H1 (cell line): Measurements from ENCODE around the gene CCDC71. TPM values are rescaled to one million over a fixed set of nuclear protein-coding genes. Genes with fewer than 3 reads are reported as not detected.

Experiments
- CTCF ChIA-PET: fragments of 300-600 bp; sonication (Branson Sonifier 250); formaldehyde crosslinking; loops from one replicate; lab custom pipeline; 2021; ENCODE audit not compliant: partially characterized antibody; lab: Charles Lee
- POLR2A ChIA-PET: fragments of 300-600 bp; sonication (Branson Sonifier 250); formaldehyde crosslinking; loops from one replicate; lab custom pipeline; 2021; ENCODE audit warnings: inconsistent platforms; ENCODE audit not compliant: partially characterized antibody; lab: Charles Lee
- DNase-seq, 2 experiments: peaks; one replicate each; pipeline versions ENCODE4 v3.0.0 to v3.0.0-alpha.2; 2010 to 2022; ENCODE audit warnings: low spot score in 2 of 2, low read depth in 1 of 2, mixed read lengths in 1 of 2
- FAIRE-seq: peaks from 2 replicates; lab custom pipeline; 2011; peaks lifted over from hg19 to GRCh38; lab: Jason Lieb, UNC
- H2AFZ ChIP-seq: 2 replicates; pipeline ENCODE4 v1.8.1; 2012; ENCODE audit warnings: low read length, inconsistent platforms
- H2AK5ac ChIP-seq: 2 replicates; pipeline ENCODE4 v1.6.1; 2013; ENCODE audit warnings: low read depth, low read length
- H2BK120ac ChIP-seq: replicated peaks from 2 replicates; pipeline ENCODE3; 2013; ENCODE audit warnings: low read depth, low read length, inconsistent platforms
- H2BK12ac ChIP-seq: 2 replicates; pipeline ENCODE4 v1.6.1; 2013; ENCODE audit warnings: low read depth, low read length
- H2BK15ac ChIP-seq: 2 replicates; pipeline ENCODE4 v1.6.1; 2013; ENCODE audit warnings: low read length
- H2BK20ac ChIP-seq: 2 replicates; pipeline ENCODE4 v1.6.1; 2013; ENCODE audit warnings: low read length
- H2BK5ac ChIP-seq: 2 replicates; pipeline ENCODE4 v1.6.1; 2013; ENCODE audit warnings: low read depth, low read length
- H3K14ac ChIP-seq: 2 replicates; pipeline ENCODE4 v1.6.1; 2013; ENCODE audit warnings: inconsistent platforms; ENCODE audit not compliant: insufficient read length
- H3K18ac ChIP-seq: 2 replicates; pipeline ENCODE4 v1.6.1; 2013; ENCODE audit warnings: low read length; ENCODE audit errors: extremely low read depth
- H3K23ac ChIP-seq: 2 replicates; pipeline ENCODE4 v1.6.1; 2013; ENCODE audit warnings: inconsistent platforms; ENCODE audit not compliant: insufficient read length
- H3K23me2 ChIP-seq: 2 replicates; pipeline ENCODE4 v1.6.1; 2013; ENCODE audit warnings: low read depth, low read length
- H3K27ac ChIP-seq: 2 replicates; pipeline ENCODE4 v1.6.1; 2011; ENCODE audit warnings: low read depth, low read length, inconsistent platforms
- H3K27me3 ChIP-seq, 4 experiments: replicated peaks in 1 of 4; 1 replicate in 1 of 4; 2 replicates in 3 of 4; pipeline versions ENCODE4 v1.6.1 to v1.8.1; 2011 to 2013; ENCODE audit warnings: low read length in 3 of 4, mild to moderate bottlenecking in 3 of 4, inconsistent platforms in 2 of 4, mixed read lengths in 2 of 4, moderate library complexity in 1 of 4; ENCODE audit not compliant: control insufficient read depth in 3 of 4, insufficient read depth in 3 of 4; ENCODE audit errors: extremely low read depth in 1 of 4
- H3K36me3 ChIP-seq, 4 experiments: 2 replicates each; pipeline versions ENCODE4 v1.6.1 to v1.8.1; 2011 to 2013; ENCODE audit warnings: mild to moderate bottlenecking in 4 of 4, low read length in 3 of 4, moderate library complexity in 2 of 4, control low read depth in 1 of 4, inconsistent platforms in 1 of 4; ENCODE audit not compliant: insufficient read depth in 4 of 4, control insufficient read depth in 2 of 4
- H3K4ac ChIP-seq: replicated peaks from 2 replicates; pipeline ENCODE3; 2013; ENCODE audit warnings: low read length, low read depth, mixed read lengths, inconsistent platforms; ENCODE audit not compliant: insufficient read length
- H3K4me1 ChIP-seq, 4 experiments: replicated peaks in 1 of 4; 1 replicate in 1 of 4; 2 replicates in 3 of 4; pipeline versions ENCODE4 v1.6.1 to v1.8.1; 2011 to 2013; ENCODE audit warnings: low read length in 3 of 4, inconsistent platforms in 2 of 4, mixed read lengths in 1 of 4; ENCODE audit not compliant: insufficient read depth in 4 of 4, control insufficient read depth in 3 of 4
- H3K4me2 ChIP-seq, 2 experiments: 2 replicates each; pipeline versions ENCODE4 v1.6.1 to v1.8.1; 2011 to 2013; ENCODE audit warnings: low read depth in 2 of 2, low read length in 2 of 2, control low read depth in 1 of 2, inconsistent platforms in 1 of 2, mild to moderate bottlenecking in 1 of 2; ENCODE audit not compliant: insufficient read depth in 1 of 2
- H3K4me3 ChIP-seq, 4 experiments: fragments of 200-600, 300-600 bp in 1 of 4; sonication (generic), shearing (Covaris generic), sonication (Bioruptor Twin) in 1 of 4; 2 replicates each; pipeline versions ENCODE4 v1.5.1 to v1.8.1; 2011 to 2016; ENCODE audit warnings: low read length in 4 of 4, low read depth in 3 of 4, control low read depth in 2 of 4, inconsistent platforms in 2 of 4, mild to moderate bottlenecking in 2 of 4, mixed read lengths in 1 of 4, moderate library complexity in 1 of 4; ENCODE audit not compliant: insufficient read depth in 2 of 4; ENCODE audit errors: extremely low read depth in 1 of 4
- H3K56ac ChIP-seq: replicated peaks from 2 replicates; pipeline ENCODE3; 2013; ENCODE audit warnings: low read depth, mild to moderate bottlenecking, mixed read lengths, low read length, inconsistent platforms; ENCODE audit not compliant: insufficient read length
- H3K79me1 ChIP-seq: 2 replicates; pipeline ENCODE4 v1.6.1; 2013; ENCODE audit warnings: low read depth, low read length, control low read depth
- H3K79me2 ChIP-seq, 2 experiments: 2 replicates each; pipeline versions ENCODE4 v1.6.1 to v1.8.1; 2012 to 2013; ENCODE audit warnings: low read length in 2 of 2, mild to moderate bottlenecking in 2 of 2, inconsistent platforms in 1 of 2; ENCODE audit not compliant: insufficient read depth in 2 of 2, control insufficient read depth in 1 of 2
- H3K9ac ChIP-seq, 4 experiments: replicated peaks in 1 of 4; 1 replicate in 1 of 4; 2 replicates in 3 of 4; pipeline versions ENCODE4 v1.6.1 to v1.8.1; 2011 to 2013; ENCODE audit warnings: low read depth in 3 of 4, low read length in 3 of 4, control low read depth in 2 of 4, mild to moderate bottlenecking in 2 of 4, moderate library complexity in 2 of 4, inconsistent platforms in 1 of 4; ENCODE audit errors: extremely low read depth in 1 of 4
- H3K9me3 ChIP-seq, 2 experiments: 2 replicates each; pipeline versions ENCODE4 v1.6.1 to v1.8.1; 2012 to 2013; ENCODE audit warnings: mild to moderate bottlenecking in 2 of 2, moderate library complexity in 2 of 2, control low read depth in 1 of 2, inconsistent platforms in 1 of 2, low read depth in 1 of 2, low read length in 1 of 2, mixed read lengths in 1 of 2; ENCODE audit not compliant: insufficient read depth in 2 of 2
- H4K20me1 ChIP-seq, 2 experiments: replicated peaks in 1 of 2; 2 replicates each; pipeline versions ENCODE3 to v1.8.1; 2011 to 2013; ENCODE audit warnings: inconsistent platforms in 2 of 2, low read length in 2 of 2, mild to moderate bottlenecking in 1 of 2; ENCODE audit not compliant: insufficient read depth in 2 of 2, control insufficient read depth in 1 of 2
- H4K5ac ChIP-seq: 2 replicates; pipeline ENCODE4 v1.6.1; 2013; ENCODE audit warnings: low read length, low read depth, mixed read lengths, inconsistent platforms; ENCODE audit not compliant: insufficient read length
- H4K8ac ChIP-seq: 2 replicates; pipeline ENCODE4 v1.8.0; 2013; ENCODE audit warnings: mild to moderate bottlenecking, moderate library complexity, low read length, inconsistent platforms; ENCODE audit not compliant: insufficient read depth; ENCODE audit errors: extremely low read depth
- H4K91ac ChIP-seq: replicated peaks from 2 replicates; pipeline ENCODE3; 2013; ENCODE audit warnings: low read length, mixed read lengths, inconsistent platforms; ENCODE audit not compliant: insufficient read length
- BACH1 ChIP-seq: IDR thresholded peaks from 2 replicates; pipeline ENCODE4 v1.6.1; 2012; ENCODE audit warnings: low read length, improper control_type of control experiment
- WGBS, 2 experiments: shearing (Covaris generic) in 1 of 2; methylation state at CpG; one replicate each; pipeline versions ENCODE4 v1.1.6 to v1.1.7; 2013 to 2015; ENCODE audit warnings: low lambda C conversion rate in 2 of 2, mixed read lengths in 2 of 2, inconsistent platforms in 1 of 2, low coverage in 1 of 2, missing lambda C conversion rate in 1 of 2; ENCODE audit not compliant: insufficient replicate concordance in 2 of 2, insufficient coverage in 1 of 2, insufficient read length in 1 of 2; ENCODE audit errors: extremely low coverage in 1 of 2, missing lambda C conversion rate in 1 of 2; 5-methylcytosine and 5-hydroxymethylcytosine counted together
- polyA plus RNA-seq, 7 experiments: library from polyadenylated mRNA; depleted of rRNA in 3 of 7; stranded (reverse) in 5 of 7; unstranded in 2 of 7; fragments of >200 nt in 5 of 7; fragments of 200-250 nt in 2 of 7; gene quantifications; 1 replicate in 5 of 7; 2 replicates in 1 of 7; 4 replicates in 1 of 7; pipeline versions ENCODE4 v1.2.1 to v1.2.3, GENCODE V29; 2011 to 2013; ENCODE audit warnings: missing spikeins in 2 of 7, mixed read lengths in 2 of 7
- total RNA-seq: library from RNA; stranded (reverse); fragmentation: NEBNext Ultra II Directional; extraction: Animal tissue kit (Norgen Biotek cat#: 25700); gene quantifications from 2 replicates; pipeline ENCODE4 v1.2.1, GENCODE V29; 2021
- TF ChIP-seq, protein P1 (sequence below): IDR thresholded peaks from 2 replicates; pipeline ENCODE4 v1.6.1; 2012; ENCODE audit warnings: inconsistent platforms

The CCDC71 gene
- total and polyA plus RNA-seq, 2 of the 8 experiments (the other 6 are each of a cell fraction or from before 2014, with no cell fraction given) = 26.7 to 57.4 TPM

DNA sequence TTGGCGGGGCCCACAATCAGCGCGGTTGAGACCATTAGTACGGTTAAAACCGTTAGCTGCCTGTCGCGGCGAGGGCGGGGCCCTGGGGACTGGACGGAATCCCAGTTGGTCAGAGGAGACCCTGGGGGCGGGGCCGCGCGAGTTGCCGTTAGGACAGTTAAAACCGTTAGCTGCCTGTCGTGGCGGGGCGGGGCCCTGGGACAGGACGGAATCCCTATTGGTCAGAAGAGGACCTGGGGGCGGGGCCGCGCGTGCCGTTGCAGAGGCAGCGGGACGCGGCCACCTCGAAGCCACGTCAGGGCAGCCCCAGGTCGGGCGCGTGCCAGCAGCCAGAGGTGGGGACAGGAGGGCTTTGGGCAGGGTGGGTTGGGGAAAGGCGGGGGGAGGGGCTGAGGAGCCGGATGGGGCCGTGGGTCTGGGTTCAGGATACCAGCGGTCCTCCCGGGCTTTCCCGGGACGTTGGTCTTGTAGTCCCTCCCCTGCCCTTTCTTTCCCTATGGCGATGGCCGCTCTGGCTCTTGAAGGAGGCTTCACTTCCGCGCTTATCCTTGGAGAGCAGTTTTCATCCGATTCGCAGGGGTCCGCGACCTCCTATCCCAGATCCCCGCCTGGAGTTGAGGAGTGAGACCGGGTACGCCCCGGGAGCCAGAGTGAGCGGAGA, 33.2 kb upstream of the CCDC71 start:
- ChIA-PET POLR2A (no interaction called here), CTCF (interaction anchor here (0.6 to 0.7 kb wide), 2 partner anchors 11 to 29 kb away, joined by 3 to 5 read pairs; no protein-coding TSS in a partner anchor)
- Histone ChIP-seq H3K9me3 (no peaks in the 10 kb centered on the region; a peak in 1 of 4 replicates), H3K14ac (no peak overlapping the region), H2AFZ (peak overlapping the region; percentile 30; the same call in 1 of the 2 replicates), H2BK12ac (no peak overlapping the region), H3K18ac (no peak overlapping the region), H3K79me2 (no peaks in the 10 kb centered on the region), H3K4me2 (no peak overlapping the region), H3K9ac (no peak overlapping the region), H3K4ac (no peak overlapping the region), H3K36me3 (no peaks in the 10 kb centered on the region), H3K4me1 (no peaks in the 10 kb centered on the region), H3K27me3 (no peaks in the 10 kb centered on the region), H3K79me1 (no peaks in the 10 kb centered on the region), H2BK15ac (no peak overlapping the region), H4K91ac (no peak overlapping the region), H2AK5ac (no peak overlapping the region), H3K27ac (no peak overlapping the region), H3K23me2 (no peaks in the 10 kb centered on the region), H2BK20ac (no peak overlapping the region), H3K4me3 (no peak overlapping the region), H2BK120ac (no peak overlapping the region), H4K8ac (no peak overlapping the region; the same call in 1 of the 2 replicates), H3K23ac (no peak overlapping the region), H3K56ac (no peak overlapping the region), H2BK5ac (no peak overlapping the region), H4K20me1 (no peaks in the 10 kb centered on the region), H4K5ac (no peak overlapping the region)
- 93% methylated on average over 33 of the region's 53 CpGs; no CpG with 5 or more reads in 1 of the 2 experiments for WGBS, 2 experiments
- TF ChIP-seq, protein P1, sequence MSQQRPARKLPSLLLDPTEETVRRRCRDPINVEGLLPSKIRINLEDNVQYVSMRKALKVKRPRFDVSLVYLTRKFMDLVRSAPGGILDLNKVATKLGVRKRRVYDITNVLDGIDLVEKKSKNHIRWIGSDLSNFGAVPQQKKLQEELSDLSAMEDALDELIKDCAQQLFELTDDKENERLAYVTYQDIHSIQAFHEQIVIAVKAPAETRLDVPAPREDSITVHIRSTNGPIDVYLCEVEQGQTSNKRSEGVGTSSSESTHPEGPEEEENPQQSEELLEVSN = 0 out of 2 replicates have a peak, but pooled peaks have one; percentile 19
- TF ChIP-seq BACH1 = no peak
- FAIRE-seq = no peak
- peak in 1 of 2 experiments; percentile 50 for DNase-seq
